Astrocyte of the spinal cord (primary cell): Measurements from ENCODE around the gene MED15.

Experiments
- DNase-seq: peaks from one replicate; pipeline ENCODE4 v3.0.0; 2011; ENCODE audit warnings: low read depth, low spot score
- H3K4me3 ChIP-seq: 2 replicates; pipeline ENCODE4 v1.5.1; 2011; ENCODE audit warnings: low read depth, mild to moderate bottlenecking, low read length, moderate library complexity
- CTCF ChIP-seq: IDR thresholded peaks from 2 replicates; pipeline ENCODE4 v1.5.1; 2012; ENCODE audit warnings: low read depth, mild to moderate bottlenecking, low read length, inconsistent platforms
- in situ Hi-C: cut with HindIII; loops from 2 replicates; pipeline ENCODE4 v1.10.0; 2017; ENCODE audit warnings: low sequenced_read_pairs

Gene MED15

GRCh38 chr22:20507253-20508066 lies at the start of gene MED15:
TSS of gene MED15 (plus strand) at chr22:20507610. CDS start at chr22:20507679, 69 bp downstream.
- in situ Hi-C loops, result no loop called here
- H3K4me3 ChIP-seq, result peak within 1 kb of the TSS; percentile 98
- DNase-seq, result peak; percentile 86
- TF ChIP-seq CTCF, result no peak

- no peak overlapping the region for H3K4me3 ChIP-seq
- in situ Hi-C loops, result no loop called here
- no peak for DNase-seq
- no peak for TF ChIP-seq CTCF
These were observed 48.8 kb upstream of the MED15 start for GRCh38 chr22:20458530-20459151.

GRCh38 chr22:20459152-20459542 lies 48.3 kb upstream of the MED15 start:
- in situ Hi-C loops, result no loop called here
- no peak for TF ChIP-seq CTCF
- no peak for DNase-seq
- no peak overlapping the region for H3K4me3 ChIP-seq

GRCh38 chr22:20459862-20460261 lies 47.5 kb upstream of the MED15 start:
- H3K4me3 ChIP-seq, result no peak overlapping the region
- no peak for DNase-seq
- no peak for TF ChIP-seq CTCF
- in situ Hi-C loops, result no loop called here

- no peak for TF ChIP-seq CTCF
- in situ Hi-C loops, result no loop called here
- no peak overlapping the region for H3K4me3 ChIP-seq
- no peak for DNase-seq
These were observed 43.9 kb upstream of the MED15 start for GRCh38 chr22:20463324-20464095.

- in situ Hi-C loops, result no loop called here
- H3K4me3 ChIP-seq, result no peak overlapping the region
- TF ChIP-seq CTCF, result no peak
- DNase-seq, result no peak
These were observed 43.3 kb upstream of the MED15 start for GRCh38 chr22:20464096-20464614.
